Measurements from ENCODE around the gene PDE4D. TPM values are rescaled to one million over a fixed set of nuclear protein-coding genes. Genes with fewer than 3 reads are reported as not detected.

Gene PDE4D
- total and polyA plus RNA-seq, 2 experiments from 2014 or later = 4.3 to 9.7 TPM

DNA sequence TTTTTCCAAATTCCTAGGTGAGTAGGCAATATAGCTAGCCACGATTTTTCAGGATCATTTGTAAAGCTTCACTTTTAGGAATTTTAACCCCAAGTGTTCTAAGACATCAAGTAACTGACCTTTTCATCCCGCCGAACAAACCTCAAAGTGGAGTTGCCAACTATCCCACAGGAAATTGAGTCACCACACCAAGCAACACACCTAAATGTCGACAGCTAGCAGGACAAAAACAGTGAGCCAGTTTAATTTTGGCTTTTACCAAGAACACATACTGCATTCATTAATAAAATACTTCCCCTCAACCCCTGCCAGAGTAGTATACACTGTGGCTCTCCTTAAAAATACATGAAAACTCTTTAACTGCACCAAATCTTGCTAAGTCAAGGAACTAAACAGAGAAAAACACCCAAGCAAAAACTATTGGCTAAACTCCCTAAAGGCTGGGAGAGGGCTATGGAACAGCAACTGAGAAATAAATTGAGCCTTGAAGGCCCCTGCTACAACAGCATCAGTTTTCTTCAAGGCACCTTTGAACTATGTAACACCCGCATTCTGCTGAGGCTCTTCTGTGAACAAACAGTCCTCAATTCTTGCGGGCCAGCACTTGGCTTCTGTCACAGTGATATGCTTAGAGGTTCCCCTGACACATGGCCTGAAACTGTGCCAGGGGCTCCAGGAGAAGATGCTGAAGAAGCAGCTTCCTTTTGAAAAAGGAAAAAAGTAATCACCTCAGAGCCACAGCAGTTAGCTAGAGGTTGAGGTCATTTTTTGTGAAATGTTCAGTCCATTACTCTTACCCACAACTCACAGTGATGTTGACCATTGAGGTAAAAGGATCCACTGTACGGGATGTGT, 851.1 kb downstream of the PDE4D start:
- Histone ChIP-seq H3K27ac (peak overlapping the region; percentile 40), H3K79me2 (ENCODE audit: insufficient read depth) (peaks cover 15% of the 10 kb centered on the region), H3F3A (ENCODE audit: insufficient read depth) (peaks cover 30% of the 10 kb centered on the region), H3K4me3 (no peak overlapping the region), H2AFZ (peak overlapping the region; percentile 13; the same call in 1 of the 2 replicates), H3K4me1 (ENCODE audit: insufficient read depth) (peaks cover 29% of the 10 kb centered on the region), H3K4me2 (ENCODE audit: unreplicated experiment) (peak overlapping the region; percentile 50), H4K20me1 (ENCODE audit: insufficient read depth) (no peaks in the 10 kb centered on the region), H3K9ac (peak overlapping the region; percentile 9; the same call in 1 of the 2 replicates), H3K9me3 (ENCODE audit: low read depth) (no peaks in the 10 kb centered on the region), H3K27me3 (replicated peaks; ENCODE audit: insufficient read depth) (no peaks in the 10 kb centered on the region), H3K9me2 (ENCODE audit: insufficient read depth) (no peaks in the 10 kb centered on the region), H3K36me3 (ENCODE audit: low read depth) (no peaks in the 10 kb centered on the region)
- 28 to 32% methylated on average over 7 of the region's 7 CpGs for WGBS, 2 experiments (ENCODE audit: low coverage in 1 of 2, low lambda C conversion rate in 2 of 2, missing lambda C conversion rate in 2 of 2)
- in situ Hi-C loops (cut with MboI) = no loop called here
- TF ChIP-seq EZH2 (IDR thresholded peaks at IDR 0.05; ENCODE audit: insufficient read depth, poor library complexity, severe bottlenecking) (no peak), EZH2phosphoT487 (IDR thresholded peaks at IDR 0.05; ENCODE audit: insufficient read depth, low read depth) (no peak)
- DNase-seq = peak; percentile 70

DNA sequence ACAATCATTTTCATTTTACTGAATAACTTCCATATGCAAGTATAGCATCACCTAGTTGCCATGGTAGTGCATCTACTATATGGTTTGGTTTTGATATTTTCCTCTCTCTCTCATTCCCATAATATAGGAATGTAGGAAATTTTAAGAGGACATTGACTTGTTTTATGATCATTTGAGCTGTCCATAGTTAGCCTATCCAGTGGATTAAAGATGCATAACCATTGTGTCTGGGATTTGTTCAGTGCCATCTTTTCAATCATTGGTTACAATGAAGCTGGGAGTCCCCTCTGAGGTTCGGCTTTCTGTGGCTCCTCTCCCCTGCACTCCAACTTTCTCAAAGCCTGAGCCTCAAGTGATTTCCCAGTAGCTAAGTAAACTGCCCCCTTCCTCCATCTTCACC, 852.2 kb downstream of the PDE4D start:
- no peaks in the 10 kb centered on the region for H3K27me3 ChIP-seq (replicated peaks; ENCODE audit: insufficient read depth)
- H3K36me3 ChIP-seq (ENCODE audit: low read depth) = no peaks in the 10 kb centered on the region
- H3K9ac ChIP-seq = no peak overlapping the region
- peaks cover 38% of the 10 kb centered on the region for H3F3A ChIP-seq (ENCODE audit: insufficient read depth)
- no peak overlapping the region for H3K4me3 ChIP-seq
- in situ Hi-C loops (cut with MboI) = no loop called here
- no peak overlapping the region for H3K4me2 ChIP-seq (ENCODE audit: unreplicated experiment)
- H4K20me1 ChIP-seq (ENCODE audit: insufficient read depth) = no peaks in the 10 kb centered on the region
- H2AFZ ChIP-seq = no peak overlapping the region
- no peak for DNase-seq
- no peak for TF ChIP-seq EZH2phosphoT487 (IDR thresholded peaks at IDR 0.05; ENCODE audit: insufficient read depth, low read depth)
- TF ChIP-seq EZH2 (IDR thresholded peaks at IDR 0.05; ENCODE audit: insufficient read depth, poor library complexity, severe bottlenecking) = no peak
- H3K9me2 ChIP-seq (ENCODE audit: insufficient read depth) = no peaks in the 10 kb centered on the region
- H3K79me2 ChIP-seq (ENCODE audit: insufficient read depth) = peaks cover 24% of the 10 kb centered on the region
- H3K4me1 ChIP-seq (ENCODE audit: insufficient read depth) = peaks cover 40% of the 10 kb centered on the region
- H3K27ac ChIP-seq = no peak overlapping the region
- H3K9me3 ChIP-seq (ENCODE audit: low read depth) = no peaks in the 10 kb centered on the region
- 95 to 97% methylated on average over 1 of the region's 1 CpG for WGBS, 2 experiments (ENCODE audit: low coverage in 1 of 2, low lambda C conversion rate in 2 of 2, missing lambda C conversion rate in 2 of 2)

GRCh38 chr5:59040804-59041201, 852.7 kb downstream of the PDE4D start:
- Histone ChIP-seq H3K79me2 (ENCODE audit: insufficient read depth) (peaks cover 27% of the 10 kb centered on the region), H3K4me2 (ENCODE audit: unreplicated experiment) (no peak overlapping the region), H3K9ac (no peak overlapping the region), H3K4me1 (ENCODE audit: insufficient read depth) (peaks cover 44% of the 10 kb centered on the region), H3K36me3 (ENCODE audit: low read depth) (no peaks in the 10 kb centered on the region), H3K4me3 (no peak overlapping the region), H3K9me2 (ENCODE audit: insufficient read depth) (no peaks in the 10 kb centered on the region), H3K27me3 (replicated peaks; ENCODE audit: insufficient read depth) (no peaks in the 10 kb centered on the region), H2AFZ (no peak overlapping the region), H3K27ac (no peak overlapping the region), H4K20me1 (ENCODE audit: insufficient read depth) (no peaks in the 10 kb centered on the region), H3K9me3 (ENCODE audit: low read depth) (no peaks in the 10 kb centered on the region), H3F3A (ENCODE audit: insufficient read depth) (peaks cover 42% of the 10 kb centered on the region)
- TF ChIP-seq EZH2phosphoT487 (IDR thresholded peaks at IDR 0.05; ENCODE audit: insufficient read depth, low read depth) = no peak
- TF ChIP-seq EZH2 (IDR thresholded peaks at IDR 0.05; ENCODE audit: insufficient read depth, poor library complexity, severe bottlenecking) = no peak
- in situ Hi-C loops (cut with MboI) = no loop called here
- 89 to 94% methylated on average over 2 of the region's 2 CpGs for WGBS, 2 experiments (ENCODE audit: low coverage in 1 of 2, low lambda C conversion rate in 2 of 2, missing lambda C conversion rate in 2 of 2)
- DNase-seq = no peak

GRCh38 chr5:59040024-59040803, 853.3 kb downstream of the PDE4D start:
- Histone ChIP-seq H3K79me2 (ENCODE audit: insufficient read depth) (peaks cover 33% of the 10 kb centered on the region), H3K4me2 (ENCODE audit: unreplicated experiment) (peak overlapping the region; percentile 96), H3K9me3 (ENCODE audit: low read depth) (no peaks in the 10 kb centered on the region), H4K20me1 (ENCODE audit: insufficient read depth) (no peaks in the 10 kb centered on the region), H3K9ac (peak overlapping the region; percentile 88), H3K4me3 (peak overlapping the region; percentile 88), H3K9me2 (ENCODE audit: insufficient read depth) (no peaks in the 10 kb centered on the region), H3K36me3 (ENCODE audit: low read depth) (no peaks in the 10 kb centered on the region), H3K4me1 (ENCODE audit: insufficient read depth) (peaks cover 50% of the 10 kb centered on the region), H2AFZ (peak overlapping the region; percentile 78), H3F3A (ENCODE audit: insufficient read depth) (peaks cover 48% of the 10 kb centered on the region), H3K27me3 (replicated peaks; ENCODE audit: insufficient read depth) (no peaks in the 10 kb centered on the region), H3K27ac (no peak overlapping the region; the same call in 1 of the 2 replicates)
- in situ Hi-C loops (cut with MboI) = no loop called here
- DNase-seq = peak; percentile 51
- WGBS, 2 experiments (ENCODE audit: low coverage in 1 of 2, low lambda C conversion rate in 2 of 2, missing lambda C conversion rate in 2 of 2) = 21 to 25% methylated on average over 13 of the region's 13 CpGs
- no peak for TF ChIP-seq EZH2phosphoT487 (IDR thresholded peaks at IDR 0.05; ENCODE audit: insufficient read depth, low read depth)
- no peak for TF ChIP-seq EZH2 (IDR thresholded peaks at IDR 0.05; ENCODE audit: insufficient read depth, poor library complexity, severe bottlenecking)

All from GM23248 (cell line).